Measurements from ENCODE around the gene CHAC1.

The CHAC1 gene

DNA sequence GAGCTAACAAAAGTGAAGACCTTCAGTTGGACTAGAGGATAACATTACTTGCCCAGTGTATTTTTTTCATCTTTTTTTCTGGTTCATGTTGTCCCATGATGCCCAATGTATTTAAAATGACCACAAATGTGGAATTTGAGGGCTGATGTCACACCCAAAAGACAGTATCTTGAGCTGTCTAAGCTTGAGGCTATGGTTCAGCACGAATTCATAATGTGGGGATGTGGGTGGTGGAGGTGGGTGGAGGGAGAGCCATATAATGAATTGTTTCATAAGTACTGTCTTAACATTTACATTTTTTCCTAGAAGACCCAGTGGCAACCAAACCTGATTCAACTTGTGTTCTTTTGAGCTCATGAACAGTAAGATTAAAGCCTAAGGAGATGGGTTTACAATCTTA, 37.5 kb downstream of the CHAC1 start:
- DNase-seq: no peak

GRCh38 chr15:40991355-40991754, 38.1 kb downstream of the CHAC1 start:
- no peak for DNase-seq

DNA sequence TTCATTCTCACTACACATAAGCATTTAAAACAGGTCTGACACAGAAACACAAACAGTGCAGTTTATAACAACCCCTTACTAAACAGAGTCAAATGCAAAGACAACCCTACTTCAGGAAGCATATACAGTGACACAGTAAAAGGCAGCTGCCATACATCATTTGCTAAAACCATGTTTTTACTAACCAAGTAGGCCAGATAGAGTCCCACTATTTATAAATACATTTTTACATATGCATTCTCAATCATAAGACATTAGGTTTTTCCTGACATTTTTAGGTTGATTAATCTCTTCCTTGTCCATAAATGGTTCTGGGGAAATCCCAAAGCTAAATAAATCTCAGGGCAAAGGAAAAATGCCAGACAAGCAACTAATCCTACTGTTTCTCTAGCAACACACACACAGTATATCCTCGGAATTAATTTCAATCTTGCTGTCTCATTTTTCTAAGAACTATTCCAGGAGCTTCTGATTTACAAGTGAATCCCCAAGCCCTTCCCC, 39.0 kb downstream of the CHAC1 start:
- DNase-seq: no peak

- no peak for DNase-seq
These were observed 39.6 kb downstream of the CHAC1 start for GRCh38 chr15:40992825-40993224.

GRCh38 chr15:40995656-40996055, 42.4 kb downstream of the CHAC1 start:
- no peak for DNase-seq

DNA sequence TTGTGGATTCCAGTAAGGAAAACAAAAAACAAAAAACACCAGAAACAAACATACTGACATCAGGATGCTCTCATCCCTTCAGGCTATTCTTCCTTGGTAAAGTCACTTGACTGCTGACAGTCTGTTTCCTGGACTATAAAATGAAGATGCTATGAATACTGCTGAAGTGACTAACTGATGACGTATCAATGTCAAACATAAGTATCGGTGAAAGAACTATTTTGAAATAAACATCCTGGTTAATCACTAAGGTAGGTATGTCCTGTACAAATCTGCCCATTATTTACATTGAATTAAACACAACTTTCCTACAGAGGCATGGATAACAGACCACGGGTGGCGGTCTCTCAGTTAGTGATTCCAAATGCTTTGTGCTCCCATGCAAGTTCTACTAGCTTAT, 45.9 kb downstream of the CHAC1 start:
- DNase-seq: no peak

DNA sequence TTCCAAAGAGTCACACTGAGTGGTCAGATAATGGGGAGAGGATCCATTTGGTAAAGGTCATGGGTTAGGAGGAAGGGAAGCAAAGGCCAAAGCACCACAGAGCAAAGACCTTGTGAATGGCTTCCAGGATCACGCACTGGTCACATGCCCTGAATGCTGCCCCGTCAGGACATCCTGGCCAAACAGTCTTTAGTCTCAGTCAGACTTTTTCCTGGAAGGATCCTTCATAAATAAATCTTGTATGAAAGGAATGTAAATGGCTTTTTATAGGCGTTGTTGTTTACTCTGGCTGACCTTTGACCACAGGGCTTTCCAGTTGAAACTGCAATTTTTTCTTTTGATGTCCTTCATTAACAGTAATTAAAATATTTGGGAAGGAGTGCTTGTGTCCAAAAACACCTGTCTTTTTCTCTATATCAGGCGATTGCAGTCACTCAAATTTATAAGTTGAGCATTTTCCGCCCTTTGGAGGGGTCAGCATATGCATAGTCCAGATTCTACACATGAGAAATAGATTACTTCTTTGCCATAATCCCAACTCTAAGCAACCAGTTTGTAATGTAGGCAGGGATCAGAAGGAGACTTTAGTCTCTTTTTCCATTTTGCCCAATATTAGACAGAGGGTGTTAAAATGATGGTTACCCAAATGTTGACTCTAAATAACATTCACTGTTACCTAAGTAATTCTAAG, 48.4 kb downstream of the CHAC1 start:
- DNase-seq: no peak

GRCh38 chr15:41004490-41004889, 51.2 kb downstream of the CHAC1 start:
- no peak for DNase-seq
